SK-N-SH (cell line): Measurements from ENCODE around the gene HSD11B2. TPM values are rescaled to one million over a fixed set of nuclear protein-coding genes. Genes with fewer than 3 reads are reported as not detected.

ENCODE experiments used
- CTCF ChIA-PET: fragments of 300-600, 350-600 bp; formaldehyde crosslinking; extraction: SDS; loops from one replicate; lab custom pipeline; 2021; lab: Yijun Ruan, JAX
- POLR2A ChIA-PET: fragments of 350-600 bp; sonication (Branson Sonifier 250); formaldehyde crosslinking; extraction: SDS; loops from one replicate; lab custom pipeline; 2020; ENCODE audit warnings: antibody characterized with exemption, inconsistent platforms; lab: Yijun Ruan, JAX
- DNase-seq: peaks from one replicate; pipeline ENCODE4 v3.0.0; 2012
- H2AFZ ChIP-seq: fragments of 200-600 bp; sonication (generic); 2 replicates; pipeline ENCODE4 v1.8.1; 2016; ENCODE audit warnings: antibody characterized with exemption, mild to moderate bottlenecking, low read depth
- H3F3A ChIP-seq: fragments of 200-600 bp; sonication (generic); replicated peaks from 2 replicates; pipeline ENCODE3; 2016; ENCODE audit warnings: antibody characterized with exemption, mild to moderate bottlenecking; ENCODE audit not compliant: insufficient read depth
- H3K27ac ChIP-seq, 2 experiments: fragments of 200-500 bp in 1 of 2; fragments of 200-600 bp in 1 of 2; sonication (Bioruptor generic) in 1 of 2; sonication (generic), shearing (Covaris generic) in 1 of 2; 2 replicates each; pipeline versions ENCODE4 v1.5.1 to v1.6.1; 2014 to 2016; ENCODE audit warnings: low read depth in 2 of 2, inconsistent platforms in 1 of 2, low read length in 1 of 2, mild to moderate bottlenecking in 1 of 2, mixed read lengths in 1 of 2
- H3K27me3 ChIP-seq: fragments of 200-600 bp; sonication (generic), shearing (Covaris generic); 2 replicates; pipeline ENCODE4 v1.6.1; 2016; ENCODE audit warnings: mixed run types; ENCODE audit not compliant: insufficient read depth
- H3K36me3 ChIP-seq, 2 experiments: fragments of 200-500 bp in 1 of 2; fragments of 200-600 bp in 1 of 2; sonication (Bioruptor generic) in 1 of 2; sonication (generic) in 1 of 2; replicated peaks in 1 of 2; 2 replicates each; pipeline versions ENCODE3 to v1.5.1; 2014 to 2016; ENCODE audit warnings: low read length in 1 of 2, mild to moderate bottlenecking in 1 of 2; ENCODE audit not compliant: insufficient read depth in 2 of 2, control insufficient read depth in 1 of 2
- H3K4me1 ChIP-seq, 2 experiments: fragments of 200-500 bp in 1 of 2; fragments of 200-600 bp in 1 of 2; sonication (Bioruptor generic) in 1 of 2; sonication (generic), shearing (Covaris generic) in 1 of 2; 2 replicates each; pipeline versions ENCODE4 v1.5.1 to v1.6.1; 2014 to 2016; ENCODE audit warnings: low read depth in 1 of 2, low read length in 1 of 2, mixed run types in 1 of 2; ENCODE audit not compliant: insufficient read depth in 2 of 2, control insufficient read depth in 1 of 2
- H3K4me2 ChIP-seq: fragments of 200-600 bp; sonication (generic), shearing (Covaris generic); 2 replicates; pipeline ENCODE4 v1.6.1; 2017; ENCODE audit warnings: mixed run types
- H3K4me3 ChIP-seq, 2 experiments: fragments of 200-500 bp in 1 of 2; fragments of 200-600 bp in 1 of 2; sonication (Bioruptor generic) in 1 of 2; sonication (generic), shearing (Covaris generic) in 1 of 2; 2 replicates each; pipeline versions ENCODE4 v1.5.1 to v1.8.1; 2014 to 2016; ENCODE audit warnings: low read depth in 2 of 2, inconsistent platforms in 1 of 2, low read length in 1 of 2, mild to moderate bottlenecking in 1 of 2, mixed read lengths in 1 of 2, moderate library complexity in 1 of 2
- H3K79me2 ChIP-seq: fragments of 200-600 bp; sonication (generic); 2 replicates; pipeline ENCODE4 v1.8.1; 2017; ENCODE audit warnings: mild to moderate bottlenecking; ENCODE audit not compliant: insufficient read depth
- H3K9ac ChIP-seq: fragments of 200-600 bp; sonication (generic); 2 replicates; pipeline ENCODE4 v1.6.1; 2017; ENCODE audit warnings: mixed run types
- H3K9me2 ChIP-seq: fragments of 200-600 bp; sonication (generic); 2 replicates; pipeline ENCODE4 v1.6.1; 2017; ENCODE audit warnings: mixed run types
- H3K9me3 ChIP-seq: fragments of 200-600 bp; sonication (generic); 2 replicates; pipeline ENCODE4 v1.6.1; 2017; ENCODE audit warnings: mixed run types, mild to moderate bottlenecking, moderate library complexity
- H4K20me1 ChIP-seq: fragments of 200-600 bp; sonication (generic); 2 replicates; pipeline ENCODE4 v1.6.1; 2017; ENCODE audit warnings: mild to moderate bottlenecking, mixed run types; ENCODE audit not compliant: insufficient read depth
- CTCF ChIP-seq: fragments of 200-600 bp; sonication (generic); IDR thresholded peaks from 2 replicates; pipeline ENCODE4 v1.6.1; 2017; ENCODE audit warnings: antibody characterized with exemption, mild to moderate bottlenecking, moderate library complexity
- FOXJ3 ChIP-seq: sonication (generic); formaldehyde crosslinking; IDR thresholded peaks from 2 replicates; pipeline ENCODE4 v1.5.1; 2020; ENCODE audit warnings: mild to moderate bottlenecking, missing genetic modification reagents
- IRF3 ChIP-seq: fragments of 150-350 bp; IDR thresholded peaks from 2 replicates; pipeline ENCODE4 v1.6.1; 2016; ENCODE audit warnings: mild to moderate bottlenecking, low read depth, low read length
- POLR2AphosphoS5 ChIP-seq: IDR thresholded peaks from 2 replicates; pipeline ENCODE4 v1.6.1; 2012; ENCODE audit warnings: low read depth, low read length
- RCOR1 ChIP-seq: fragments of 150-350 bp; IDR thresholded peaks from 2 replicates; pipeline ENCODE4 v1.6.1; 2017; ENCODE audit warnings: antibody characterized with exemption, low read length
- TCF12 ChIP-seq: IDR thresholded peaks from 2 replicates; pipeline ENCODE4 v1.4.0; 2012
- USF1 ChIP-seq: IDR thresholded peaks from 2 replicates; pipeline ENCODE4 v1.4.0; 2012; ENCODE audit warnings: low read depth, borderline replicate concordance
- YY1 ChIP-seq: IDR thresholded peaks from 2 replicates; pipeline ENCODE4 v1.4.0; 2012; ENCODE audit warnings: low read depth, mild to moderate bottlenecking
- WGBS: methylation state at CpG from one replicate; pipeline ENCODE4 v1.1.6; 2017; ENCODE audit warnings: low lambda C conversion rate; 5-methylcytosine and 5-hydroxymethylcytosine counted together
- polyA plus RNA-seq, 3 experiments: library from polyadenylated mRNA; depleted of rRNA; stranded (reverse); fragments of >200 nt; gene quantifications; 2 replicates each; pipeline ENCODE4 v1.2.3, GENCODE V29; 2012

The HSD11B2 gene
- polyA plus RNA-seq, 1 of the 3 experiments (the other 2 are of a cell fraction) = 0.23 TPM

DNA sequence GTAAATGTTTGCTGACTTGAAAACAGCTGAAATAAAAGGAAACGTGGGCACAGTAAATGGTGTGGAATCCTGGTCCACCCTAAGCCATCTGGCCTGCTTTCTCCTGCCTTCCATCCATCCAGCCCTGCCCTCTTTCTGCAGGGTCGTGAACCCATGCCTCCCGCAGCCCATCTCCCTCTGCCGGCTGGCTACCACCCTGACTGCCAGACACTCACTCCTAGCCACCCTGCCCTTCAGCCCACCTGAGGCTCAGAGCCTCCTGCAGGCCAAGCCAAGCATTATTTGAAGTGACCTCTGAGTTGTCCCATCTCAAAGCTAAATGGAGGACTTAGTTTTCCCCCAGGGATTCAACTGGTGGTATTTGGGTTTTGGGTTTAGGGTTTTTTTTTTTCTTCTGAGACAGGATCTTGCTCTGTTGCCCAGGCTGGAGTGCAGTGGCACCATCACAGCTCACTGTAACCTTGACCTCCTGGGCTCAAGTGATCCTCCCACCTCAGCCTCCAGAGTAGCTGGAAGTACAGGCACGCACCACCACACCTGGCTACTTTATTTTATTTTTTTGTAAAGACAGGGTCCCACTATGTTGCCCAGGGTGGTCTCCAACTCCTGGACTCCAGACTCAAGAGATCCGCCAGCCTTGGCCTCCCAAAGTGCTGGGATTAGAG lies 23.0 kb upstream of the HSD11B2 start:
- Histone ChIP-seq H3K4me2 (no peak overlapping the region), H3K4me1 (peaks cover 21 to 30% of the 10 kb centered on the region in 2 experiments; a peak in 3 of 4 replicates), H3K9ac (no peak overlapping the region), H3K27ac (peak overlapping the region; percentile 78 to 98; a peak in 2 of 4 replicates), H3K79me2 (peaks cover 38% of the 10 kb centered on the region), H3K36me3 (peaks cover 0 to 11% of the 10 kb centered on the region in 2 experiments), H3F3A (peaks cover 27% of the 10 kb centered on the region), H3K9me2 (no peaks in the 10 kb centered on the region), H3K27me3 (no peaks in the 10 kb centered on the region), H4K20me1 (no peaks in the 10 kb centered on the region), H3K4me3 (no peak overlapping the region), H2AFZ (no peak overlapping the region), H3K9me3 (no peaks in the 10 kb centered on the region)
- TF ChIP-seq CTCF = peak; percentile 27
- TF ChIP-seq IRF3 = no peak
- no peak for TF ChIP-seq RCOR1
- TF ChIP-seq YY1 = no peak
- no peak for TF ChIP-seq FOXJ3 (CRISPR knock-in tag)
- 77% methylated on average over 6 of the region's 6 CpGs for WGBS
- ChIA-PET CTCF (interaction anchor here (0.6 to 2.8 kb wide), 7 partner anchors 8 to 113 kb away, joined by 3 to 15 read pairs (median 5); partner anchors contain the start of genes ATP6V0D1, TPPP3 and ZDHHC1), POLR2A (no interaction called here)
- no peak for DNase-seq

GRCh38 chr16:67409631-67410030 lies 21.3 kb upstream of the HSD11B2 start:
- peaks cover 0 to 11% of the 10 kb centered on the region in 2 experiments for H3K36me3 ChIP-seq
- H4K20me1 ChIP-seq = no peaks in the 10 kb centered on the region
- peaks cover 54% of the 10 kb centered on the region for H3K79me2 ChIP-seq
- H3K9me3 ChIP-seq = no peaks in the 10 kb centered on the region
- no peak overlapping the region for H3K27ac ChIP-seq
- ChIA-PET POLR2A (no interaction called here), CTCF (interaction anchor here (0.6 to 1.7 kb wide), 2 partner anchors 9 to 16 kb away, joined by 3 read pairs; partner anchors contain the start of gene TPPP3)
- H2AFZ ChIP-seq = no peak overlapping the region
- no peak for DNase-seq
- H3F3A ChIP-seq = peaks cover 29% of the 10 kb centered on the region
- H3K4me1 ChIP-seq = peaks cover 21 to 30% of the 10 kb centered on the region in 2 experiments; a peak in 3 of 4 replicates
- no peak overlapping the region for H3K4me2 ChIP-seq
- no peak overlapping the region for H3K4me3 ChIP-seq
- WGBS = 93% methylated on average over 8 of the region's 9 CpGs
- no peaks in the 10 kb centered on the region for H3K9me2 ChIP-seq
- no peaks in the 10 kb centered on the region for H3K27me3 ChIP-seq
- TF ChIP-seq FOXJ3 (CRISPR knock-in tag) (no peak), USF1 (no peak), POLR2AphosphoS5 (no peak), TCF12 (no peak)
- no peak overlapping the region for H3K9ac ChIP-seq
